GM18861 (cell line): Measurements from ENCODE around the gene GLRX5.

ENCODE experiments used
- ATAC-seq: cut with Tn5 transposase; IDR thresholded peaks from one replicate; pipeline ENCODE4 v1.9.1; 2021; ENCODE audit not compliant: unreplicated experiment

The GLRX5 gene

DNA sequence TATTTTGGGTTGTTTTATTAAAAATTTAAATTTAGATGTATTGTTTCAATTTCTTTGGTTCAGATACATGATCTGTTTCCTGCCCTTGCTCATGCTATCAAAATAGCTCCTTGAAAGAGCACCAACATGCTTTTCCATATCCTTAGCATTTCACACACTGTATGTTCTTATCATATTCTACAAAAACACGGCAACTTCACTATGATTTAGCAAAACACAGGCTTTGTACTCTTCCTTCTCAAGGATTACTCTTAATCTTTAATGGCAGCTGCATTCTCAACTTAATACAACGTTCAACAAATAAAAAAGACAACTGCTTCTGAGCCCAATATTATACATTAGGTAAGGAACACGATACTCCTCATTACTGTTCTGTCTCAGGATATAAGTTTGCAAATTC lies 2.9 kb upstream of the GLRX5 start:
- no peak for ATAC-seq

GRCh38 chr14:95533391-95533821 lies 1.4 kb upstream of the GLRX5 start:
- no peak for ATAC-seq

- ATAC-seq: no peak
Measured at GRCh38 chr14:95533822-95534221, 1.0 kb upstream of the GLRX5 start.

GRCh38 chr14:95535226-95536021 lies 574 bp downstream of the GLRX5 start:
- no peak for ATAC-seq

DNA sequence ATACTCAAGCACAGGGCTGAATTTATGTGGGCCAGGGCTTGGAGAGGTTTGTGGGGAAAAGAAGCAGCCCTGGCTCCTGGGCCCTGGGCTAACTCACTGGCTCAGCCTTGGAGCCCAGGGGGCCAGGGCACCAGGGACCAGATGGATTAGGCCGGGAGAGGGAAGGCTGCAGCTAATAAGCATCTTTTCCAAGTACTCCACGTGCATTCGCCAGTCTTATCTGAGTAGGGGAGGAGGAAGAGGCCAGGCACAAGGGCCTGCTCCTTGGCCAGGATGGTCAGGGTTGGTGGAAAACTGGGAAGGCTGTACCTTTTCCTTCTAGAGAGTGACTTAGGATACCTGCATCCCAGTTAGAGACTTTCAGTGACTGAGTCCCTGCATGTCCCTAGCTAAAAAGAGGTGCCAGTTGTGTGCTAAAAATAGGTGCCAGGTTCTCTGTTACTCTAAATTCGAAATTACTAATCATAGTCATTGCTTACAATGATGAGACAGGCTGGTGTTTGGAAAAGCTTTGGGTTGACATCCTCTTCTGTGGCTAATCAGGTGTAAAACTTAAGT lies 1.3 kb downstream of the GLRX5 start:
- ATAC-seq: no peak

GRCh38 chr14:95536671-95537070 lies 1.8 kb downstream of the GLRX5 start:
- no peak for ATAC-seq

DNA sequence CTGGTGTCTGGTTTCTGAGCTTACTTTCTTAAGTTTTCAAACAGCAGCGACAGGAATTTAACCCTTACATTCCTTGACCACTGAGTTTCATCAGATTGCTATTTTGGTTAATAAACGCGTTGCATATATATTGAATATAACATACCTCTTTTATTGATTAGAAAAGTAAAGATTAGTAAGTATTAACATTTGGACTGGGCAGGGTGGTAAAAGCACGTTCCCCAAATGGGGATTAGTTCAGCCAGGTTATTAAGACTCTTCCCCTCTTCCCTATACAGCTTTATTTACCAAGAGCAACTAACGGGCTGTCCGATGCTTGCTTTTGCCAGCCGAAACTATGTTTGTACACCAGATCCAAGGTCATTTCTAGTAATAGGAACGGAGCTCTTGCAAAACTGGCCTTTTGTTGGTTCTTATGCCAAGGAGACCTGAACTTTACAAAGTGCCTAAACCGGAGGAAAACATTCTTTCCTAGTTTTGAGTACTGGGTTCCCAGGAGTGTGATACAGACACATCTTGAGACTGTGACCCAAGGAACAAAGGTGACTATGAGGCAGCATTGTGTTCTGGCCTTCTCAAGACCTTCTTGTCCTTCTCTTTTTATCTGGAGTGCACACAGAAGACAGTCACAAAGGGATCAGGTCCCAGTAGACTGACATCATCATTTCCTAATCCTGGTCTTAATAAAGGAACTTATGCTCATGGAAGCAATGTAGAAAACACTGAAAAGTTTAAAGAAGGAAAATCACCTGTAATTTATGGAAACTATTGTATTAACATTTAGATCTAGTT lies 2.6 kb downstream of the GLRX5 start:
- no peak for ATAC-seq

GRCh38 chr14:95538801-95539509 lies 4.1 kb downstream of the GLRX5 start:
- ATAC-seq: no peak

DNA sequence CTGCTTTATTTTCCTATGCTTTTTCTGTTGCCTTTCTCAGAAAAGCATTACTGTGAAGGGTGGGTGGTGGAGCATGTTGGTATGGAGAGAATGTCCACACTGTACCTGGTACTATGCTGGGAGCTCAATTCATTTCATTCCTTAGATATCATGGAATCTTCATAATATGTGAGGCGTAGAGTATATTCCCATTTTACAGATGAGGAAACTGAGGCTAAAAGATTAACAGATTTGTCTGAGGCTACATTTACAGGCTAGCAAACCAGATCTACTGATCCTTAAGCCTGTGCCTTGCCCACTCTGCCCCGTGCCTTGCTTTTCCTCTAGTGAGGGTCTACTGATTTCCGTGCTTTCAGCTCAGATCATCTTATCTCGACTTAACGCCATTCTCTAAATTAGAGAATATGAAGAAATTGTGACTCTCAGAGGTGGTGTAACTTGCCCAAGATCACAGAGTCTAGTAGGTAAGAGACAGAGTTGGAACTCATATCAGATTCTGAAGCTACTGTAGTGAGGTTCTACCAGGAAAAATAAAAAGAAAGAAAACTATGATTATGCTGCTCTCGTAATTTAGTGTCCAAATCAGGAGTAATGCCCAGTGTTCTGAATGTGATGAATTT lies 5.5 kb downstream of the GLRX5 start:
- ATAC-seq: no peak

DNA sequence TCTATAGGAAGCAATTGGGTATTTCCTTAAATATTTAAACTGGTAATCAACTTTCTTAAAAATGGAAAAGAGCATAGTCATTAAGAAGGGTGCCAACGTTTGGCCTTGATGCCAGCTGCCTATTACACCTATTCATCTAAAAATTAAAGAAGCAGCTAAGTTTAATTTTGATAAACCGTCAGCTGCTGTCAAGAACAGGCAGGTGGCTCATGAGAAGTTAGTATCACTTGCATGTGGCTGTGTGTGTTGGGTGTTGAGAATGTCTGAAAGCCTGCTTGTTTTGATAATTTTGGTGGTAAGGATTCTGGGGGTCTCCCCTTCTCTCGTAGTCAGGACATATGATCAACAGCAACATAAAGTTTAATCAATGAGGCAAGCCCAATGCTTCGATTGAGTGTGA lies 6.5 kb downstream of the GLRX5 start:
- ATAC-seq: no peak

- no peak for ATAC-seq
Measured at GRCh38 chr14:95541932-95542930, 7.4 kb downstream of the GLRX5 start.

GRCh38 chr14:95543021-95543420 lies 8.2 kb downstream of the GLRX5 start:
- ATAC-seq: no peak

GRCh38 chr14:95544588-95544987 lies 9.7 kb downstream of the GLRX5 start:
- ATAC-seq: no peak

- ATAC-seq: no peak
Measured at GRCh38 chr14:95545515-95546168, 10.8 kb downstream of the GLRX5 start.

GRCh38 chr14:95547272-95547625 lies 12.4 kb downstream of the GLRX5 start:
- no peak for ATAC-seq

GRCh38 chr14:95547626-95548327 lies 12.9 kb downstream of the GLRX5 start:
- no peak for ATAC-seq

- no peak for ATAC-seq
Measured at GRCh38 chr14:95548328-95548929, 13.6 kb downstream of the GLRX5 start.
